Measurements from ENCODE around the gene FUZ. TPM values are rescaled to one million over a fixed set of nuclear protein-coding genes. Genes with fewer than 3 reads are reported as not detected.

The FUZ gene
- total RNA-seq, 2 donors from 2014 or later: 8.9 to 24.1 TPM

DNA sequence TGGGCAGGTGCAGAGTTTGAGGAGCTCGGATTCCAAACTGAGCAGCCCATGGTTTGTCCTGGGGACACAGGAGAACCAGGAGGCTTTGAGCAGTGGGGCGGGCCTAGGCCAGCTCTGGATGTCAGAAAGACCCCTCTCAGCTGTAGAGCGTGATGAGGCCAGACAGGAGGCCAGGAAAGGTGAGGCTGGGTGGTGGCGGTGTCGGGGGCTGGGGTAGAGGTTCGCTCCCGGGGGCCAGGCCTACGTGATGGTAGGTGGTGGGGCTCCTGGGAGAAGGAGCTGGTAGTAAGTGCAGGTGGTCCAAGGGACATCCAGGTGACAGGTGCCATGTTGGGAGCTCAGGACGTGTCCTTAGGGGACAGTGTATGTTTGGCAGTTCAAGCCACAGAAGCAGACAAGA lies 24.3 kb upstream of the FUZ start:
- peaks cover 0 to 13% of the 10 kb centered on the region in 2 donors for H3K36me3 ChIP-seq (replicated peaks in 1 of 2; ENCODE audit: insufficient read depth in 1 of 2, low read depth in 2 of 2)
- WGBS, 2 donors: 94 to 98% methylated on average over 9 of the region's 9 CpGs

DNA sequence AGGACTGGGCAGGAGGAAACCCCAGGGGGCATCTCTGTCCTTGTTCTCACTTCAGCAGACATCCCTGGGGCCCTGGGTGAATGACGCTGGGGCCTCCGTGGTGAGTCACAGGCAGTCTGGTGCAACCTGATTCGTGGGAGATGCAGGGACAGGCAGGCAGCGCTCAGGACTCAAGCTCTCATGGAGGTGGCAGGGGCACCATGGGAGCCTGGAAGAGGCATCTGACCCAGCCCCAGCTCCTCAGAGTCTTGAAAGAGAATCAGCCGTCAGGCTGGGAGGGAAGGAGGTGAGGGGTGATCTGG lies 23.9 kb upstream of the FUZ start:
- ATAC-seq: no peak
- intact Hi-C loops (cut with DNase I): no loop called here

More for the DNA sequence above, 24.3 kb upstream of the FUZ start:
- H3K4me1 ChIP-seq: no peaks in the 10 kb centered on the region
- no peaks in the 10 kb centered on the region for H3K27me3 ChIP-seq
- H3K27ac ChIP-seq: no peak overlapping the region
- ATAC-seq (no peak), DNase-seq (no peak)
- no peak overlapping the region for H3K4me3 ChIP-seq
- no peaks in the 10 kb centered on the region for H3K9me3 ChIP-seq
- intact Hi-C loops (cut with DNase I): no loop called here
- TF ChIP-seq, protein P1, sequence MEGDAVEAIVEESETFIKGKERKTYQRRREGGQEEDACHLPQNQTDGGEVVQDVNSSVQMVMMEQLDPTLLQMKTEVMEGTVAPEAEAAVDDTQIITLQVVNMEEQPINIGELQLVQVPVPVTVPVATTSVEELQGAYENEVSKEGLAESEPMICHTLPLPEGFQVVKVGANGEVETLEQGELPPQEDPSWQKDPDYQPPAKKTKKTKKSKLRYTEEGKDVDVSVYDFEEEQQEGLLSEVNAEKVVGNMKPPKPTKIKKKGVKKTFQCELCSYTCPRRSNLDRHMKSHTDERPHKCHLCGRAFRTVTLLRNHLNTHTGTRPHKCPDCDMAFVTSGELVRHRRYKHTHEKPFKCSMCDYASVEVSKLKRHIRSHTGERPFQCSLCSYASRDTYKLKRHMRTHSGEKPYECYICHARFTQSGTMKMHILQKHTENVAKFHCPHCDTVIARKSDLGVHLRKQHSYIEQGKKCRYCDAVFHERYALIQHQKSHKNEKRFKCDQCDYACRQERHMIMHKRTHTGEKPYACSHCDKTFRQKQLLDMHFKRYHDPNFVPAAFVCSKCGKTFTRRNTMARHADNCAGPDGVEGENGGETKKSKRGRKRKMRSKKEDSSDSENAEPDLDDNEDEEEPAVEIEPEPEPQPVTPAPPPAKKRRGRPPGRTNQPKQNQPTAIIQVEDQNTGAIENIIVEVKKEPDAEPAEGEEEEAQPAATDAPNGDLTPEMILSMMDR (IDR thresholded peaks at IDR 0.05): no peak
- no peak for TF ChIP-seq POLR2A (IDR thresholded peaks at IDR 0.05)

DNA sequence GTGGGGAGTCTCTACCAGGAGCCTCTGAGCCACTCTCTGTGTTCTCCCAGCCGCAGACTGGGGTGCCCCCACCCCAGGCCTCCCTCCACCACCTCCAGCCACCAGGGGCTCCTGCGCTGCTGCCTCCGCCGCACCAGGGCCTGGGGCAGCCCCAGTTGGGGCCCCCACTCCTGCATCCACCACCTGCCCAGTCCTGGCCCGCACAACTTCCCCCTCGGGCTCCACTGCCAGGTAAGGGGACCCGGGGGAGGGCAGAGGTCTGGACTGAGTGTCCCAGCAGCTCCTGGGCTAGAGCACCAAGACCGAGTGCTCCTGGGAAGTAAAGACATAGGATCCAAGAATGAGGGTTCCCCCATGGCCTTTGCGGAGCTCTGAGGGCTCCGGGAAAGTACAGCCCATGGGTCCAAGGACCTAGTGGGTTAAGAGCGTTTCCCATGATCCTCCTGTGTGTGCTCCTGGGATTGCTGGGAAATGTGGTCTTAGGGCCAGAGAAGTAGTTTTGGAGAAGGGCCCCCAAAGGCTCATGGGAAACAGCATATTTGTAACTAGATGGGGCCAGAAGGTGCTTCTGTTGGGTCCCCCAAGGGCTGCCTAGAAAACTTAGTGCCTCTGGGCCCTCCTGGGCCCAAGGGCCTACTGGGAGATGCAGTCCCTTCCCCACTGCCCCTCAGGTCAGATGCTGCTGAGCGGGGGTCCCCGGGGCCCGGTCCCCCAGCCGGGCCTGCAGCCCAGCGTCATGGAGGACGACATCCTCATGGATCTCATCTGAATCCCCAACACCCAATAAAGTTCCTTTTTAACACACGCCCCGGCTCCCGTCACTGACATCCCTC lies 23.3 kb upstream of the FUZ start:
- ATAC-seq: no peak

More for the DNA sequence above, 23.9 kb upstream of the FUZ start:
- DNase-seq: no peak
- no peak for TF ChIP-seq POLR2A (IDR thresholded peaks at IDR 0.05)
- TF ChIP-seq, protein P1 (IDR thresholded peaks at IDR 0.05): no peak
- no peak overlapping the region for H3K4me3 ChIP-seq
- H3K27ac ChIP-seq: no peak overlapping the region
- WGBS, 2 donors: 80 to 95% methylated on average over 5 of the region's 5 CpGs
- no peaks in the 10 kb centered on the region for H3K4me1 ChIP-seq
- no peaks in the 10 kb centered on the region for H3K9me3 ChIP-seq
- H3K36me3 ChIP-seq (replicated peaks in 1 of 2; ENCODE audit: insufficient read depth in 1 of 2, low read depth in 2 of 2): peaks cover 0 to 17% of the 10 kb centered on the region in 2 donors
- H3K27me3 ChIP-seq: no peaks in the 10 kb centered on the region

DNA sequence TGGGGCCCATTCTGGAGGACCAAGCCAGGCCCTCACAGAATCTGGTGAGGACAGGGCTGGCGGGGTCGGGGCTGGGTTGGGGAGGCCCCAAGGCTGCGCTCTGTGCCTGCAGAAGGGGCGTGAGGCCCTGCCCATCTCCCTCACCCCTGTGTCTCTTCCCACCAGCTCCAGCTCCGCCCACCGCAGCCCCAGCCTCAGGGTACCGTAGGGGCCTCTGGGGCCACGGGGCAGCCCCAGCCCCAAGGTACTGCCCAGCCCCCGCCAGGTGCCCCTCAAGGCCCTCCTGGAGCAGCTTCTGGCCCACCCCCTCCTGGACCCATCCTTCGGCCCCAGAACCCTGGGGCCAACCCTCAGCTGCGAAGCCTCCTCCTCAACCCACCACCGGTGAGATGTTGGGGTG lies 22.5 kb upstream of the FUZ start:
- Histone ChIP-seq H3K27ac (no peak overlapping the region), H3K9me3 (no peaks in the 10 kb centered on the region), H3K27me3 (no peaks in the 10 kb centered on the region), H3K4me3 (no peak overlapping the region), H3K36me3 (replicated peaks in 1 of 2; ENCODE audit: insufficient read depth in 1 of 2, low read depth in 2 of 2) (peaks cover 0 to 24% of the 10 kb centered on the region in 2 donors), H3K4me1 (no peaks in the 10 kb centered on the region)
- WGBS, 2 donors: 89 to 94% methylated on average over 8 to 10 of the region's 12 CpGs
- ATAC-seq: no peak
- no peak for DNase-seq
- intact Hi-C loops (cut with DNase I): no loop called here
- no peak for TF ChIP-seq POLR2A (IDR thresholded peaks at IDR 0.05)
- TF ChIP-seq, protein P1 (IDR thresholded peaks at IDR 0.05): no peak

More for the DNA sequence above, 23.3 kb upstream of the FUZ start:
- no peak for DNase-seq
- Histone ChIP-seq H3K4me3 (no peak overlapping the region), H3K9me3 (no peaks in the 10 kb centered on the region), H3K4me1 (no peaks in the 10 kb centered on the region), H3K36me3 (replicated peaks in 1 of 2; ENCODE audit: insufficient read depth in 1 of 2, low read depth in 2 of 2) (peaks cover 0 to 17% of the 10 kb centered on the region in 2 donors), H3K27ac (no peak overlapping the region), H3K27me3 (no peaks in the 10 kb centered on the region)
- TF ChIP-seq, protein P1 (IDR thresholded peaks at IDR 0.05): no peak
- no peak for TF ChIP-seq POLR2A (IDR thresholded peaks at IDR 0.05)
- 90 to 94% methylated on average over 14 to 15 of the region's 20 CpGs for WGBS, 2 donors
- intact Hi-C loops (cut with DNase I): no loop called here

DNA sequence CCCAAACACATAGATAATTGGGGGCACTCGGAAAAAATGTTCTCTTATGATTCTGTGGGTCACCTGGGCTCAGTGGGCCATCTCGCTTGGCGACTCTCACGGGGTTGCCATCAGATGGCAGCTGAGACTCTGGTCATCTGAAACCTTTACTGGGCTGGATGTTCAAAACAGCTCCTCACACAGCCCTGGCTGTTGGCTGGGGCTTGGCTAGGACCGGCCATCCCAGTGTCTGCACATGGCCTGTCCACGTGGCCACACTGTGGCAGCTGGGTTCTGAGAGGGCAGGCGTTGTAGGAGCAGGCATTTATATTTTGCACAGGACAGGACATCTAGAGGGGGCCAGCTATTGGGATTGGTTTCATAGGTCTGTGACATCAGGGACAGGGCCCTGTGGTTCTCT lies 20.5 kb upstream of the FUZ start:
- Histone ChIP-seq H3K9me3 (no peaks in the 10 kb centered on the region), H3K4me1 (no peaks in the 10 kb centered on the region), H3K27me3 (no peaks in the 10 kb centered on the region), H3K36me3 (replicated peaks in 1 of 2; ENCODE audit: insufficient read depth in 1 of 2, low read depth in 2 of 2) (peaks cover 0 to 21% of the 10 kb centered on the region in 2 donors), H3K27ac (no peak overlapping the region), H3K4me3 (no peak overlapping the region)
- DNase-seq: no peak
- 63 to 82% methylated on average over 1 to 7 of the region's 7 CpGs for WGBS, 2 donors
- ATAC-seq: no peak
- intact Hi-C loops (cut with DNase I): no loop called here
- no peak for TF ChIP-seq POLR2A (IDR thresholded peaks at IDR 0.05)
- TF ChIP-seq, protein P1 (IDR thresholded peaks at IDR 0.05): no peak
